ENCODE results near the gene AGO4.

AGO4 gene

GRCh38 chr1:35863136-35863535, 55.3 kb downstream of the AGO4 start:
- Histone ChIP-seq H3K4ac (ENCODE audit: low read depth, low read length) (no peak overlapping the region), H4K12ac (ENCODE audit: low read depth, low read length) (no peak overlapping the region), H3K27me3 (ENCODE audit: insufficient read depth, low read length) (no peaks in the 10 kb centered on the region), H3K4me1 (ENCODE audit: control insufficient read depth in 1 of 2, insufficient read depth in 2 of 2, low read length in 2 of 2) (no peaks in the 10 kb centered on the region), H3K4me2 (ENCODE audit: low read length) (no peak overlapping the region), H3K79me2 (ENCODE audit: control insufficient read depth, insufficient read depth, low read length, poor library complexity) (no peaks in the 10 kb centered on the region), H4K8ac (ENCODE audit: low read depth, low read length) (no peak overlapping the region), H2BK5ac (ENCODE audit: low read depth, low read length, poor library complexity) (no peak overlapping the region), H3K23ac (ENCODE audit: low read length) (no peak overlapping the region), H2AK5ac (ENCODE audit: low read length) (no peak overlapping the region), H3K27ac (ENCODE audit: low read depth, low read length) (no peak overlapping the region), H3K14ac (ENCODE audit: low read length) (no peak overlapping the region), H3K36me3 (ENCODE audit: control insufficient read depth in 1 of 2, insufficient read depth in 2 of 2, low read length in 2 of 2) (no peaks in the 10 kb centered on the region), H3K9me3 (ENCODE audit: insufficient read depth, low read depth, low read length) (no peaks in the 10 kb centered on the region), H2AFZ (ENCODE audit: insufficient read depth, low read length, poor library complexity) (no peak overlapping the region), H3K4me3 (ENCODE audit: low read depth, low read length) (no peak overlapping the region), H3K9ac (ENCODE audit: low read length) (no peak overlapping the region), H4K91ac (ENCODE audit: low read depth, low read length) (no peak overlapping the region), H2BK12ac (ENCODE audit: low read length) (no peak overlapping the region), H2BK120ac (ENCODE audit: insufficient read depth, low read length, poor library complexity) (no peak overlapping the region), H3K79me1 (ENCODE audit: low read length) (no peaks in the 10 kb centered on the region), H3K18ac (ENCODE audit: low read length) (no peak overlapping the region)
- no CpG with 5 or more reads among the region's 1 CpG for WGBS (ENCODE audit: extremely low coverage, insufficient coverage, insufficient read length)
- no peak for DNase-seq

GRCh38 chr1:35863881-35864625, 56.2 kb downstream of the AGO4 start:
- H2BK120ac ChIP-seq (ENCODE audit: insufficient read depth, low read length, poor library complexity) = no peak overlapping the region
- no peaks in the 10 kb centered on the region for H3K79me2 ChIP-seq (ENCODE audit: control insufficient read depth, insufficient read depth, low read length, poor library complexity)
- H3K4me1 ChIP-seq (ENCODE audit: control insufficient read depth in 1 of 2, insufficient read depth in 2 of 2, low read length in 2 of 2) = no peaks in the 10 kb centered on the region
- no peak overlapping the region for H3K27ac ChIP-seq (ENCODE audit: low read depth, low read length)
- DNase-seq = no peak
- no peaks in the 10 kb centered on the region for H3K79me1 ChIP-seq (ENCODE audit: low read length)
- no peak overlapping the region for H3K4ac ChIP-seq (ENCODE audit: low read depth, low read length)
- H2AK5ac ChIP-seq (ENCODE audit: low read length) = no peak overlapping the region
- H3K9me3 ChIP-seq (ENCODE audit: insufficient read depth, low read depth, low read length) = no peaks in the 10 kb centered on the region
- H2BK5ac ChIP-seq (ENCODE audit: low read depth, low read length, poor library complexity) = no peak overlapping the region
- no CpG with 5 or more reads among the region's 3 CpGs for WGBS (ENCODE audit: extremely low coverage, insufficient coverage, insufficient read length)
- no peak overlapping the region for H4K12ac ChIP-seq (ENCODE audit: low read depth, low read length)
- H2AFZ ChIP-seq (ENCODE audit: insufficient read depth, low read length, poor library complexity) = no peak overlapping the region
- H3K23ac ChIP-seq (ENCODE audit: low read length) = no peak overlapping the region
- no peak overlapping the region for H3K9ac ChIP-seq (ENCODE audit: low read length)
- H3K4me2 ChIP-seq (ENCODE audit: low read length) = no peak overlapping the region
- no peak overlapping the region for H2BK12ac ChIP-seq (ENCODE audit: low read length)
- H3K4me3 ChIP-seq (ENCODE audit: low read depth, low read length) = no peak overlapping the region
- no peak overlapping the region for H3K14ac ChIP-seq (ENCODE audit: low read length)
- no peaks in the 10 kb centered on the region for H3K36me3 ChIP-seq (ENCODE audit: control insufficient read depth in 1 of 2, insufficient read depth in 2 of 2, low read length in 2 of 2)
- no peaks in the 10 kb centered on the region for H3K27me3 ChIP-seq (ENCODE audit: insufficient read depth, low read length)
- H3K18ac ChIP-seq (ENCODE audit: low read length) = no peak overlapping the region
- H4K91ac ChIP-seq (ENCODE audit: low read depth, low read length) = no peak overlapping the region
- no peak overlapping the region for H4K8ac ChIP-seq (ENCODE audit: low read depth, low read length)

- no peak overlapping the region for H4K8ac ChIP-seq (ENCODE audit: low read depth, low read length)
- H3K4ac ChIP-seq (ENCODE audit: low read depth, low read length) = no peak overlapping the region
- H3K27me3 ChIP-seq (ENCODE audit: insufficient read depth, low read length) = no peaks in the 10 kb centered on the region
- H3K14ac ChIP-seq (ENCODE audit: low read length) = no peak overlapping the region
- H3K79me2 ChIP-seq (ENCODE audit: control insufficient read depth, insufficient read depth, low read length, poor library complexity) = no peaks in the 10 kb centered on the region
- H3K36me3 ChIP-seq (ENCODE audit: control insufficient read depth in 1 of 2, insufficient read depth in 2 of 2, low read length in 2 of 2) = no peaks in the 10 kb centered on the region
- no peak overlapping the region for H3K9ac ChIP-seq (ENCODE audit: low read length)
- no peak overlapping the region for H3K27ac ChIP-seq (ENCODE audit: low read depth, low read length)
- H2AK5ac ChIP-seq (ENCODE audit: low read length) = no peak overlapping the region
- H3K23ac ChIP-seq (ENCODE audit: low read length) = no peak overlapping the region
- no peak overlapping the region for H4K12ac ChIP-seq (ENCODE audit: low read depth, low read length)
- H2BK12ac ChIP-seq (ENCODE audit: low read length) = no peak overlapping the region
- DNase-seq = no peak
- no peak overlapping the region for H4K91ac ChIP-seq (ENCODE audit: low read depth, low read length)
- H3K9me3 ChIP-seq (ENCODE audit: insufficient read depth, low read depth, low read length) = no peaks in the 10 kb centered on the region
- H3K79me1 ChIP-seq (ENCODE audit: low read length) = no peaks in the 10 kb centered on the region
- no peaks in the 10 kb centered on the region for H3K4me1 ChIP-seq (ENCODE audit: control insufficient read depth in 1 of 2, insufficient read depth in 2 of 2, low read length in 2 of 2)
- no peak overlapping the region for H2AFZ ChIP-seq (ENCODE audit: insufficient read depth, low read length, poor library complexity)
- no CpG with 5 or more reads among the region's 5 CpGs for WGBS (ENCODE audit: extremely low coverage, insufficient coverage, insufficient read length)
- H2BK5ac ChIP-seq (ENCODE audit: low read depth, low read length, poor library complexity) = no peak overlapping the region
- no peak overlapping the region for H3K4me3 ChIP-seq (ENCODE audit: low read depth, low read length)
- no peak overlapping the region for H3K18ac ChIP-seq (ENCODE audit: low read length)
- no peak overlapping the region for H3K4me2 ChIP-seq (ENCODE audit: low read length)
- no peak overlapping the region for H2BK120ac ChIP-seq (ENCODE audit: insufficient read depth, low read length, poor library complexity)
Measured at GRCh38 chr1:35864813-35865212, 57.0 kb downstream of the AGO4 start.

DNA sequence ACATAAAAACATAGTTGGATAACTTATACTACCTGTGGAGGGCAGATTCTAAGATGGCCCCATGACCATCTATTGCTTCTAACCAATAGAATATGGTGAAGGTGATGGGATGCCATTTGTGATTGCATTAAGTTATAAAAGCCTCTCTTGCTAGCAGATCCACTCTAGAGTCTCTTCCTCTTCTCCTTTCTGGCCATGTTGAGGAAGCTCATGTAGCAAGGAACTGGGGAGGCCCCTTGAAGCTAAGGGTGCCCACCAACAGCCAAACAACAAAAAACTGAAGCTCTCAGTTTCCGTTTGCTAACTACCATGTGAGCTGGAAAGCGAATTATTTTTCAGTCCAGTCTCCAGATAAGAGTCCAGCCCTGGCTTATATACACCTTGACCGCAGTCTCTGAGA, 59.2 kb downstream of the AGO4 start:
- Histone ChIP-seq H4K12ac (ENCODE audit: low read depth, low read length) (no peak overlapping the region), H3K36me3 (ENCODE audit: control insufficient read depth in 1 of 2, insufficient read depth in 2 of 2, low read length in 2 of 2) (no peaks in the 10 kb centered on the region), H3K4ac (ENCODE audit: low read depth, low read length) (no peak overlapping the region), H4K8ac (ENCODE audit: low read depth, low read length) (no peak overlapping the region), H3K79me2 (ENCODE audit: control insufficient read depth, insufficient read depth, low read length, poor library complexity) (no peaks in the 10 kb centered on the region), H3K4me2 (ENCODE audit: low read length) (no peak overlapping the region), H3K9me3 (ENCODE audit: insufficient read depth, low read depth, low read length) (no peaks in the 10 kb centered on the region), H3K4me1 (ENCODE audit: control insufficient read depth in 1 of 2, insufficient read depth in 2 of 2, low read length in 2 of 2) (no peaks in the 10 kb centered on the region), H2AK5ac (ENCODE audit: low read length) (no peak overlapping the region), H2AFZ (ENCODE audit: insufficient read depth, low read length, poor library complexity) (no peak overlapping the region), H3K14ac (ENCODE audit: low read length) (no peak overlapping the region), H2BK120ac (ENCODE audit: insufficient read depth, low read length, poor library complexity) (no peak overlapping the region), H3K9ac (ENCODE audit: low read length) (no peak overlapping the region), H3K4me3 (ENCODE audit: low read depth, low read length) (no peak overlapping the region), H3K18ac (ENCODE audit: low read length) (no peak overlapping the region), H4K91ac (ENCODE audit: low read depth, low read length) (no peak overlapping the region), H3K23ac (ENCODE audit: low read length) (no peak overlapping the region), H2BK5ac (ENCODE audit: low read depth, low read length, poor library complexity) (no peak overlapping the region), H3K79me1 (ENCODE audit: low read length) (no peaks in the 10 kb centered on the region), H3K27ac (ENCODE audit: low read depth, low read length) (no peak overlapping the region), H3K27me3 (ENCODE audit: insufficient read depth, low read length) (no peaks in the 10 kb centered on the region), H2BK12ac (ENCODE audit: low read length) (no peak overlapping the region)
- no CpG with 5 or more reads among the region's 3 CpGs for WGBS (ENCODE audit: extremely low coverage, insufficient coverage, insufficient read length)
- DNase-seq = no peak
